HG02642 (cell line): Measurements from ENCODE around the gene APBA1.

Experiments
- ATAC-seq: cut with Tn5 transposase; IDR thresholded peaks from one replicate; pipeline ENCODE4 v1.9.1; 2021; ENCODE audit warnings: mild to moderate bottlenecking; ENCODE audit not compliant: unreplicated experiment, poor library complexity

Gene APBA1

GRCh38 chr9:69671879-69672595 is at the start of gene APBA1:
Gene APBA1, minus strand, starts transcription at chr9:69672371.
- ATAC-seq: peak; percentile 52

GRCh38 chr9:69719983-69720382 is 47.8 kb upstream of the APBA1 start:
- ATAC-seq: no peak

GRCh38 chr9:69719367-69719766 is 47.2 kb upstream of the APBA1 start:
- no peak for ATAC-seq

GRCh38 chr9:69718218-69718617 is 46.0 kb upstream of the APBA1 start:
- ATAC-seq: no peak

GRCh38 chr9:69715825-69716224 is 43.7 kb upstream of the APBA1 start:
- no peak for ATAC-seq

- ATAC-seq: no peak
Observed at GRCh38 chr9:69715096-69715495, 42.9 kb upstream of the APBA1 start.

- ATAC-seq: no peak
Observed at GRCh38 chr9:69697475-69697874, 25.3 kb upstream of the APBA1 start.

GRCh38 chr9:69696802-69697201 is 24.6 kb upstream of the APBA1 start:
- ATAC-seq: no peak

GRCh38 chr9:69689991-69690538 is 17.9 kb upstream of the APBA1 start:
- no peak for ATAC-seq

- no peak for ATAC-seq
Observed at GRCh38 chr9:69683927-69684326, 11.8 kb upstream of the APBA1 start.

- no peak for ATAC-seq
Observed at GRCh38 chr9:69678843-69679538, 6.8 kb upstream of the APBA1 start.

- ATAC-seq: no peak
Observed at GRCh38 chr9:69677931-69678330, 5.8 kb upstream of the APBA1 start.

- ATAC-seq: no peak
Observed at GRCh38 chr9:69675563-69675962, 3.4 kb upstream of the APBA1 start.

- ATAC-seq: no peak
Observed at GRCh38 chr9:69674716-69675438, 2.7 kb upstream of the APBA1 start.

- no peak for ATAC-seq
Observed at GRCh38 chr9:69674112-69674685, 2.0 kb upstream of the APBA1 start.

GRCh38 chr9:69673311-69673640 is 1.1 kb upstream of the APBA1 start:
- no peak for ATAC-seq

GRCh38 chr9:69672596-69673310 is 582 bp upstream of the APBA1 start:
- peak; percentile 94 for ATAC-seq

- ATAC-seq: no peak
Observed at GRCh38 chr9:69671311-69671878, 776 bp downstream of the APBA1 start.

- no peak for ATAC-seq
Observed at GRCh38 chr9:69667306-69667705, 4.9 kb downstream of the APBA1 start.

- ATAC-seq: no peak
Observed at GRCh38 chr9:69660304-69660703, 11.9 kb downstream of the APBA1 start.
